HG03439 (cell line): ENCODE measurements around the gene FUT7.
A peak's percentile ranks its signal among the peaks of the same experiment; 100 is the strongest.
"Not testable (repeated sequence)": the region's sequence is repeated elsewhere in the genome, so short reads cannot be mapped to it uniquely, and the experiment has no call there.

Experiments
- ATAC-seq: cut with Tn5 transposase; IDR thresholded peaks from one replicate; pipeline ENCODE4 v1.9.1; 2021; ENCODE audit warnings: mild to moderate bottlenecking, moderate library complexity; ENCODE audit not compliant: unreplicated experiment

Gene FUT7

DNA sequence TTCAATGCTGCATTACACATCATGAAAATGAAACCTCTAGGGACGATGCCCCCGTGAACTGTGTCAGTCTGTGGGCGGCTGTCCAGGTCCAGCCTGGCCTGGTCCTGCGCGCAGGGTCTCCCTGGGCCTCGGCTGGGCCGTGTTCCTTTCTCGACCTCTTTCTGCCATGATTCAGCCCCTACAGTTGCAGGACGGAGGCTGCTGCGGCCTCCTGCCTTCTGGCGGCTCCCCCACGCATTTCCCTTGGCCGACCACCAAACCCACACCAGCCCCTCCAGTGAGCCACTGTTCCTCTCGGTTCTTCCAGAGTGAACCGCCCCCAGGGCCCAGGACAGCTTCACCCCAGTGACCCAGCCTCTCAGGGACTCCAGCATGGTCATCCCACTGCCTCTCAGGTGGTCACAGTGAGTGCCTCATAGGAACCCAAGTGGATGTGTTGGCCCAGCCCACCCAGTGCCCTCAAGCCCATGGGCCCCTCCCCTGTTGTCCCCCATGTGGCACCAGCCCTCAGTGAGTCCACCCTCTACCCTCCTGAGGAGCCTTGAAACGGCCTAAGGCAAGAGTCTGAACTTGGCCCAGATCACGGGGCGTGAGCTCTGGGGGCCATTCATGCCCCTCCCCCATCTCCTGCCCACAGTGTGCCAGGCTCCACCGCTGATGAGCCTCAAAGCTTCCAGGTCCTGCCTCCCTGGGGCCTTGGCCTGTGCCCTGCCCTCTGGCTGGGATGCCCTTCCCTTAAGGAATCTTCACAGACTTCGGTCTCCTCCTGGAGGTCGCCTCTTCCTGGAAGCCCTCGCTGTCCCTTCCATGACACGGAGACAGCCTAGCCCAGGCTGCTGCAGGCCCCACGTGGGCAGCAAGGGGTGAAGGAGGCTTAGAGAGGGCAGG lies 25.5 kb downstream of the FUT7 start:
- no peak for ATAC-seq

DNA sequence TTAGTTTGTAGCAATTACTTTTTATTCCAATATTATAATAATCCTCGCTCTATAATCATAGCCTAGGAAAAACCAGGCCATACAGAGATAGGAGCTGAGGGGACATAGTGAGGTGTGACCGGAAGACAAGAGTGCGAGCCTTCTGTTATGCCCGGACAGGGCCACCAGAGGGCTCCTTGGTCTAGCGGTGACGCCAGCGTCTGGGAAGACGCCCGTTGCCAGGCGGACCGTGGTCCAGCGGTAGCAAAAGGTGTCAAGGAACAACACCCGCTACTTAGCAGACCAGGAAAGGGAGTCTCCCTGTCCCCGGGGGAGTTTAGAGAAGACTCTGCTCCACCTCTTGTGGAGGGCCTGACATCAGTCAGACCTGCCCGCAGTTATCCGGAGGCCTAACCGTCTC lies 27.6 kb downstream of the FUT7 start:
- not testable (repeated sequence) for ATAC-seq

GRCh38 chr9:137002646-137003041 lies 29.2 kb downstream of the FUT7 start:
- no peak for ATAC-seq

DNA sequence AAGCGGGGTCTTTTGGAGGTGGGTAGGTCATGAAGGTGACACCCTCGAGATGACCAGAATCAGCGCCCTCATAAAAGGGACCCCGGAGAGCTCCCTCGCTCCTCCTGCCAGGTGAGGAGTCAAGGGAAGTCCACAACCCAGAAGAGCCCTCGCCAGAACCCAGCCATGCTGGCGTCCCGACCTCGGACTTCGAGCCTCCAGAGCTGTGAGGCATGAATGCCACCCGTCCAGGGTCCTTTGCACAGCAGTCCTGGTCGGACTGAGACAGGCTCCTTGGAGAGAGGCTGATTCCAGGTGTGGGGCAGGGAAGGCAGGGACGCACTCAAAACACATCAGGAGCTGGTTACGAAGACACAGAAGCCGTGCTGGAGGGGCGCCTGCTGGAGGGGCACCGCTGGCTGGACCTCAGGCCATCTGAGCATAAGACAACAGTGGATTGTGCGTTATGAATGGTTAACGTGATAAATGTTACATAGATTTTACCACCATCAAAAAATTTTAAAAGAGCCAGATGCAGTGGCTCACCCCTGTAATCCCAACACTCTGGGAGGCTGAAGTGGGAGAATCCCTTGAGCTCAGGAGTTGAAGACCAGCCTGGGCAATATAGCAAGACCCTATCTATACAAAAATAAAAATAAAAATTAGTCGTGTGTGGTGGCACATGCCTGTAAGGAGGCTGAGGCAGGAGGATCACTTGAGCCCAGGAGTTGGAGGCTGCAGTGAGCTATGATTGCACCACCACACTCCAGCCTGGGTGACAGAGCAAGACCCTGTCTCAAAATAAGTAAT lies 29.8 kb downstream of the FUT7 start:
- ATAC-seq = no peak

GRCh38 chr9:137000177-137000930 lies 31.5 kb downstream of the FUT7 start:
- peak; percentile 68 for ATAC-seq

DNA sequence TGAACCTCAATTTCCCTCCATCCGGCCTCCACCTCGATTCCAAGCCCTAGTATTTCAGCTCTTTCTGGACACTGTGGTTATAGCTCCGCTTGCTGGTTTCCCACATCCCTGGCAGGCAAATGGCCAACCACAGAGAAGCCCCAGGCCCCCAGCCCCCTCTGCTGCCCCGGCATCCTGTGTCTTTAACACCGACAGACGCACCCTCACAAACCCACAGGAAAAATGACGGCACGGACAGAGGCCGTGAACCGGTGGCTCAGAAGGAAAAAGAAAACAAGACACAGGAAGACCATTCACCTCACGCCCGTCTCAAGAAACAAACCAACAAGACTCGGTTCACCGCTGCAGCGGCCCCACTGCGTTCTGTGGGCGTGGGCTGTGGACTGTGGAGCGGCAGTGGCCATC lies 34.1 kb downstream of the FUT7 start:
- ATAC-seq = no peak

DNA sequence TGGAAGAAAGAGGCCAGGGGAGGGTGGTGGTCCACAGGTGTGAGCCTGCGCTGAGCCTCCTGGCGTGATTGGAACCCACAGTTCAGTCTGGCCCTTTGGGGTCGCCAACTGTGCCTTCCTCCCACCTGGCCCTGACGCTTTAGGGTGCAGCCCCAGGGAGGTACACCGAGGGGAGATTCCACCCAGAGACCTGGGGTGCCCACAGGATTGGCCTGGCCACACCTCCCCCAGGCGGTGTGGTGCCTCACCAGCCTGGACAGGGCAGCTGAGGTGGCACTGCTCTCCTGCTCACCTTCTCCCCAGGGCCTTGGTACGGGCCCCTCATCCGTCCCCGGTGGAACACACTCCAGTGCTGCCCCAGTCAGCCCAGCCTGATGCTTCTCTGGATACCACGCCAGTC lies 34.5 kb downstream of the FUT7 start:
- ATAC-seq = no peak

- ATAC-seq = no peak
Observed at GRCh38 chr9:136996361-136997292, 35.3 kb downstream of the FUT7 start, which contains the start of gene CLIC3. Gene CLIC3 (minus strand): TSS chr9:136996568. CDS start chr9:136996543, 25 bp downstream.

- no peak for ATAC-seq
Observed at GRCh38 chr9:136995772-136996311, 36.0 kb downstream of the FUT7 start.

GRCh38 chr9:136995362-136995761 lies 36.5 kb downstream of the FUT7 start:
- ATAC-seq = no peak

- ATAC-seq = no peak
Observed at GRCh38 chr9:136994888-136995230, 37.0 kb downstream of the FUT7 start.

- no peak for ATAC-seq
Observed at GRCh38 chr9:136994180-136994887, 37.6 kb downstream of the FUT7 start.

- peak; percentile 9 for ATAC-seq
Observed at GRCh38 chr9:136992819-136993369, 39.0 kb downstream of the FUT7 start.

GRCh38 chr9:136991993-136992818 lies 39.7 kb downstream of the FUT7 start, which contains the start of gene PAXX:
Gene PAXX (plus strand): TSS chr9:136992422. CDS start chr9:136992444, 22 bp downstream.
- ATAC-seq = peak; percentile 64

DNA sequence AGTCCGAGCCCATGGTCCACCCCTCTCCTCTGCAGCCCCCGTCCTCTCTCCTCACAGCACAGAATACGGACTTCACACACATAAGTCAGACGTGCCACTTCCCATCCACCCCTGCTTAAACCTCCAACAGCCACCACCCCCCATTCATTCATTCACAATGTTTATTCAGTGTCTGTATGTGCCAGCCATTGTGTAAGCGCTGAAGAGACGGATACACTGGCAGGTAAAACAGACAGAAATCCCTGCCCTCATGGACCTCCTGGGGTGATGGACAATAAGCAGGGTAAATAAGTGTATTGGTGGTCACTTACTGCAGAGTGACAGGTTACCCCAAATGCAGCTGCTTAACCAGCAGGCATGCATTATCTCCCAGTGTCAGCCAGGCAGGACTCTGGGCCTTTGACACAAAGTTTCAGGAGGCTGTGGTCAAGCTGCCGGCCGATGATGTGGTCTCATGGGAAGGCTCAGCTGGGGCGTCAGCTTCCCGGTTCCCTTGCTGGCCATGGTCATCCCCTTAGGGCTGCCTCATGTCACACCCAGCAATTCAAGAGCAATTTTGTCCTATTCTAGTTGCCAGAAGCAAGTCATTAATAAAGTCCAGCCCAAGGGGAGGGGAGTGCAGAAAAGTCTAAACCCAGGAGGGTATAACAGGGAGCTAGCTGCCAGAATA lies 41.5 kb downstream of the FUT7 start:
- no peak for ATAC-seq

GRCh38 chr9:136988872-136989271 lies 43.0 kb downstream of the FUT7 start:
- no peak for ATAC-seq

GRCh38 chr9:136985853-136986252 lies 46.0 kb downstream of the FUT7 start:
- ATAC-seq = no peak
